ENCODE results near the gene RRAD. TPM values are rescaled to one million over a fixed set of nuclear protein-coding genes. Genes with fewer than 3 reads are reported as not detected.
A peak's percentile ranks its signal among the peaks of the same experiment; 100 is the strongest.
"Not testable (repeated sequence)": the region's sequence is repeated elsewhere in the genome, so short reads cannot be mapped to it uniquely, and the experiment has no call there.

Gene RRAD
- polyA plus RNA-seq, 2 donors, result 93.6 to 125 TPM

DNA sequence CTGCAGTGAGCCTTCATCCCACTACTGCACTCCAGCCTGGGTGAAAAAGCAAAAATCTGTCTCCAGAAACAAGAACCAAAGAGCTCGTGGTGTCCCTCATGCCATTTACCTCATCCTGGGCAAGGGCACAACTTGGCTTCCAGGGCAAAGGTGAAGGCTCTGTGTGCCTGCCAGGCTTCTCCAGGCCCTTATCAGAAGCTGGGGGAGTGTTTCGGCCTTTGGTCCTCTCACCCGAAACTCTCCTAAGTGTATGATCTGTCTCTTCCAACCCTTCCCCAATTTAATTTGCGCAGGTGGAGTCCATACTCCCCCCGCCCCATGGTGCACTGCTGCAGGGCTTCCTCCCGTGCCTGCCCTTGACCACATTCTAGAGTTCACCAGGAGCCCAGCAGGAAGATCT is 11.1 kb upstream of the RRAD start:
- Histone ChIP-seq H3K27ac (ENCODE audit: low read depth in 2 of 2, low read length in 1 of 2) (peak overlapping the region in 1 of 2 donors; percentile 72), H3K9me3 (ENCODE audit: control insufficient read depth in 2 of 2, insufficient read depth in 1 of 2, low read depth in 1 of 2, low read length in 1 of 2) (no peaks in the 10 kb centered on the region), H3K36me3 (ENCODE audit: control insufficient read depth in 2 of 2, insufficient read depth in 2 of 2, low read length in 1 of 2) (peaks cover 21 to 51% of the 10 kb centered on the region in 2 donors), H3K4me3 (ENCODE audit: low read depth in 1 of 2, low read length in 2 of 2) (peak overlapping the region; percentile 75), H3K4me1 (ENCODE audit: control insufficient read depth in 2 of 2, insufficient read depth in 2 of 2, low read length in 1 of 2) (peaks cover 7 to 15% of the 10 kb centered on the region in 2 donors), H3K27me3 (ENCODE audit: control insufficient read depth in 1 of 2, insufficient read depth in 2 of 2, low read length in 2 of 2) (no peaks in the 10 kb centered on the region)
- WGBS, 2 donors, result 70 to 75% methylated on average over 6 of the region's 6 CpGs

DNA sequence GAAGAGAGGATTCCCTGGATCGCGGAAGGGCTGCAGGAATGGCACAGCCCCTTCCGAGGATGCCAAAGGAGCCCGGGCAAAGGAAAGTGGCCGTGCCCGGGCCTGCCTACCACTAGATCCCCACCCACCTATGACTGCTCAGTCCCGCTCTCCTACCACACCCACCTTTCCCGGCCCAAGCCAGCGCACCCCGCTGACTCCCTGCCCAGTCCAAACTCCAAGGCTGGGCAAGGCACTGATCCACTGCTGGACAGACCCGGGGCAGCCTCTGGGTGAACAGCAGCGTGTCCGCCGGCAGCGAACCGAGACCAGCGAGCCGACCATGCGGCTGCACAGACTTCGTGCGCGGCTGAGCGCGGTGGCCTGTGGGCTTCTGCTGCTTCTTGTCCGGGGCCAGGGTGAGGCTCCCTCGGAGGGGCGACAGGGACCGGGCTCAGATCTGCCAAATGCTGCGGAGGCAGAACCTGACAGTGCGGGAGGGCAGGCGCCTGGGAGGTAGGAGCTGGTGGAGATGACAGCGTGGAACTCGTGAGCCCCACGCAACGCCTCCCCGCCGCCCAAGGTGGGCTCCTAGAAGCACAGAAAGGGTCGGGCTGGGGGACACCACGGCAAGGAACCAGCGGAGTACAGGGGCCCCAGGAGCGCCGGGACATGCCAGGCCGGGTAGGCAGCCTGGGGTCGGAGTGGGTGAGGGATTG is 10.1 kb upstream of the RRAD start, which contains the start of gene CES2:
TSS of gene CES2 (plus strand) at position 203 of the 698 bp plus-strand sequence. CDS start at position 323, 120 bp downstream.
- Histone ChIP-seq H3K27me3 (ENCODE audit: control insufficient read depth in 1 of 2, insufficient read depth in 2 of 2, low read length in 2 of 2) (no peaks in the 10 kb centered on the region), H3K4me1 (ENCODE audit: control insufficient read depth in 2 of 2, insufficient read depth in 2 of 2, low read length in 1 of 2) (peaks cover 7 to 15% of the 10 kb centered on the region in 2 donors), H3K4me3 (ENCODE audit: low read depth in 1 of 2, low read length in 2 of 2) (peak within 1 kb of the TSS; percentile 75), H3K27ac (ENCODE audit: low read depth in 2 of 2, low read length in 1 of 2) (peak within 1 kb of the TSS; percentile 96), H3K36me3 (ENCODE audit: control insufficient read depth in 2 of 2, insufficient read depth in 2 of 2, low read length in 1 of 2) (peaks cover 14 to 41% of the 10 kb centered on the region in 2 donors), H3K9me3 (ENCODE audit: control insufficient read depth in 2 of 2, insufficient read depth in 1 of 2, low read depth in 1 of 2, low read length in 1 of 2) (no peaks in the 10 kb centered on the region)
- 20% methylated on average over 41 to 44 of the region's 44 CpGs for WGBS, 2 donors

DNA sequence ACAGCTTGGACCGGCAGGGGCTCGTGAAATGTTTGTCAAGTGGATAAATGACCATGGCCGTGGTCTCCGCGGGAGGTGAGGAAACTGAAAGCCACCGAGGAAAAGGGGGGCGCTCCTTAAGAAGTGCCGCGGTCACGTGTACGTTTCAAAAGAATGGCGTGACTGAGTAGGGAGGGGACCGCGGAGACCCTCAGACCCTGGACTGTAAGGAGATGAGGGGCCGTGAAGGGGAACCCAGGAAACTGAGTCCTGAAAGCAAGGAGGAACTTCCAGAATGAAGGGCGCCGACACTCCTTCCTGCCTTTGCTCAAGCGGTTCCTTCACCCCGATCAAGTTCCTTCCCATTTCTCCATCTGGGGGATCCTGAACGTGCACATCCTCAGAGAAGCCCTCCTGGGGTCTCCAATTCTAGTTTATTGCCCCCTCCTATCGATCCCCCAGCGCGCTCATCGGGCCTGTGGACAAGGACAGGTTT is 9.5 kb upstream of the RRAD start:
- H3K27me3 ChIP-seq (ENCODE audit: control insufficient read depth in 1 of 2, insufficient read depth in 2 of 2, low read length in 2 of 2); H3K9me3 ChIP-seq (ENCODE audit: control insufficient read depth in 2 of 2, insufficient read depth in 1 of 2, low read depth in 1 of 2, low read length in 1 of 2): not testable (repeated sequence)
- Histone ChIP-seq H3K36me3 (ENCODE audit: control insufficient read depth in 2 of 2, insufficient read depth in 2 of 2, low read length in 1 of 2) (peaks cover 9 to 35% of the 10 kb centered on the region in 2 donors), H3K27ac (ENCODE audit: low read depth in 2 of 2, low read length in 1 of 2) (peak overlapping the region; percentile 96), H3K4me1 (ENCODE audit: control insufficient read depth in 2 of 2, insufficient read depth in 2 of 2, low read length in 1 of 2) (peaks cover 7 to 15% of the 10 kb centered on the region in 2 donors), H3K4me3 (ENCODE audit: low read depth in 1 of 2, low read length in 2 of 2) (peak overlapping the region; percentile 75)
- 0 to 2% methylated on average over 18 to 21 of the region's 24 CpGs for WGBS, 2 donors

GRCh38 chr16:66934138-66934838 is 9.0 kb upstream of the RRAD start, which contains the start of gene CIAO2B:
Gene CIAO2B, minus strand, starts transcription at chr16:66934402. Its CDS starts 38 bp downstream, at chr16:66934364.
- Histone ChIP-seq H3K27me3 (ENCODE audit: control insufficient read depth in 1 of 2, insufficient read depth in 2 of 2, low read length in 2 of 2) (no peaks in the 10 kb centered on the region), H3K4me3 (ENCODE audit: low read depth in 1 of 2, low read length in 2 of 2) (peak within 1 kb of the TSS; percentile 75), H3K9me3 (ENCODE audit: control insufficient read depth in 2 of 2, insufficient read depth in 1 of 2, low read depth in 1 of 2, low read length in 1 of 2) (no peaks in the 10 kb centered on the region), H3K36me3 (ENCODE audit: control insufficient read depth in 2 of 2, insufficient read depth in 2 of 2, low read length in 1 of 2) (peaks cover 9 to 29% of the 10 kb centered on the region in 2 donors), H3K27ac (ENCODE audit: low read depth in 2 of 2, low read length in 1 of 2) (peak within 1 kb of the TSS; percentile 96), H3K4me1 (ENCODE audit: control insufficient read depth in 2 of 2, insufficient read depth in 2 of 2, low read length in 1 of 2) (peaks cover 7 to 15% of the 10 kb centered on the region in 2 donors)
- 0% methylated on average over 73 to 76 of the region's 76 CpGs for WGBS, 2 donors

DNA sequence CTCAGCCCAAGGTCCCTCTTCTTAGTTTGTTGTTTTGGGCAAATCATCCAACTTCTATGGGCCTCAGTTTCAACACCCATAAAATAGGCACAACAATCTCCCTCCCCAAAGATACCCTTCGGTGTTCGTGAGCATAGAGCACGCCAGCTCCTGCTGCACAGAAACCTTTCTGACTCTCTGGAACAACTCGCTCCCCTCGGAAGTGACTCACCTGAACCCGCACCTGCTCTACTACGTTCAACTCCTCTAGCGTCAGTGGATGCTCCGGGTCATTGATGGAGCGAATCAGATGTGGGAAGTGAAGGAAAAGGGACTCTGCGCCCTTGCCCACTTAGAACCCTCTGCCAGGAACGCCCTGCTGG is 8.4 kb upstream of the RRAD start:
- peaks cover 7 to 15% of the 10 kb centered on the region in 2 donors for H3K4me1 ChIP-seq (ENCODE audit: control insufficient read depth in 2 of 2, insufficient read depth in 2 of 2, low read length in 1 of 2)
- no peaks in the 10 kb centered on the region for H3K27me3 ChIP-seq (ENCODE audit: control insufficient read depth in 1 of 2, insufficient read depth in 2 of 2, low read length in 2 of 2)
- H3K4me3 ChIP-seq (ENCODE audit: low read depth in 1 of 2, low read length in 2 of 2), result peak overlapping the region; percentile 75
- peaks cover 9 to 24% of the 10 kb centered on the region in 2 donors for H3K36me3 ChIP-seq (ENCODE audit: control insufficient read depth in 2 of 2, insufficient read depth in 2 of 2, low read length in 1 of 2)
- WGBS, 2 donors, result 0 to 2% methylated on average over 12 of the region's 12 CpGs
- H3K27ac ChIP-seq (ENCODE audit: low read depth in 2 of 2, low read length in 1 of 2), result peak overlapping the region; percentile 96
- H3K9me3 ChIP-seq (ENCODE audit: control insufficient read depth in 2 of 2, insufficient read depth in 1 of 2, low read depth in 1 of 2, low read length in 1 of 2), result no peaks in the 10 kb centered on the region

DNA sequence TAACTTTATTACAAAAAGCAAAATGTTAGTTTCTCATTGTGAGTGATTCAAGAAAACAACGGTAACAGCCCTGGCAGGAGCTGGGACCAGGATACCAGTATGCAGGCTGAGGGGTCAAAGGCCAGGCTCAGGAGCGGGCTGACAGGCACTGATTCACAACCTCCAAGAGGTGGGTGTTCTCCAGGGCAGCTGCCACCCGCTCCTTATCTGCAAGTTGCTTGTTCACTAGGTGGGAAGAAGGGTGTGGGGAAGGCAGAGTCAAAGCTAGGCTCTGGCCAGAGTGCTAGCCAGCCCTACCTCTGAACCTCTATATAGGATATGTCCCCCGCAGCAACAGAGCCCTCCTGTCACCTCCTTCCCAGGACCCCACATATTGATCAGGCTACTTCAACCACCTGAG is 6.7 kb upstream of the RRAD start:
- Histone ChIP-seq H3K36me3 (ENCODE audit: control insufficient read depth in 2 of 2, insufficient read depth in 2 of 2, low read length in 1 of 2) (peaks cover 0 to 12% of the 10 kb centered on the region in 2 donors), H3K4me3 (ENCODE audit: low read depth in 1 of 2, low read length in 2 of 2) (no peak overlapping the region), H3K27me3 (ENCODE audit: control insufficient read depth in 1 of 2, insufficient read depth in 2 of 2, low read length in 2 of 2) (no peaks in the 10 kb centered on the region), H3K4me1 (ENCODE audit: control insufficient read depth in 2 of 2, insufficient read depth in 2 of 2, low read length in 1 of 2) (peaks cover 11 to 13% of the 10 kb centered on the region in 2 donors), H3K27ac (ENCODE audit: low read depth in 2 of 2, low read length in 1 of 2) (no peak overlapping the region), H3K9me3 (ENCODE audit: control insufficient read depth in 2 of 2, insufficient read depth in 1 of 2, low read depth in 1 of 2, low read length in 1 of 2) (no peaks in the 10 kb centered on the region)
- 84 to 90% methylated on average over 4 of the region's 4 CpGs for WGBS, 2 donors

DNA sequence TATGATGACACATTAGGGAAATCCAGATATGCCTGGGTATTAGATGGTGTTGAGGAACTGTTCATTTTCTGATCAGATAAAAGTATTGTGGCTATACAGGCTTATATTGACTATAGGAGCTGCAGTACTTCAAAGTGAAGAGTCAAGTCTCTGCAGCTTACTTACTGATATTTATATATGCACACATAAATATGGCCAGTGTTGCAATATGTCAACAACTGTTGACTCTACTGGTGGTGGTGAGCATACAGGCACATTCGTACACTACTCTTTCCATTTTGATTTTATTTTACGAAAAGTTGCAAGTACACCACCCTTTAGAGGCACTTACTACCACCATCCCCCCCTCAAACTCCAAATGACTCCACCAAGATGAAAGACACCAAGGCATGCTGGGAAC is 6.3 kb upstream of the RRAD start:
- H3K4me1 ChIP-seq (ENCODE audit: control insufficient read depth in 2 of 2, insufficient read depth in 2 of 2, low read length in 1 of 2), result peaks cover 12 to 14% of the 10 kb centered on the region in 2 donors
- no peaks in the 10 kb centered on the region for H3K9me3 ChIP-seq (ENCODE audit: control insufficient read depth in 2 of 2, insufficient read depth in 1 of 2, low read depth in 1 of 2, low read length in 1 of 2)
- H3K4me3 ChIP-seq (ENCODE audit: low read depth in 1 of 2, low read length in 2 of 2), result no peak overlapping the region
- 85 to 89% methylated on average over 2 of the region's 2 CpGs for WGBS, 2 donors
- H3K27ac ChIP-seq (ENCODE audit: low read depth in 2 of 2, low read length in 1 of 2), result no peak overlapping the region
- H3K36me3 ChIP-seq (ENCODE audit: control insufficient read depth in 2 of 2, insufficient read depth in 2 of 2, low read length in 1 of 2), result peaks cover 0 to 12% of the 10 kb centered on the region in 2 donors
- no peaks in the 10 kb centered on the region for H3K27me3 ChIP-seq (ENCODE audit: control insufficient read depth in 1 of 2, insufficient read depth in 2 of 2, low read length in 2 of 2)

GRCh38 chr16:66930189-66930588 is 4.9 kb upstream of the RRAD start:
- 52 to 53% methylated on average over 4 of the region's 4 CpGs for WGBS, 2 donors
- H3K4me1 ChIP-seq (ENCODE audit: control insufficient read depth in 2 of 2, insufficient read depth in 2 of 2, low read length in 1 of 2), result peaks cover 8 to 14% of the 10 kb centered on the region in 2 donors
- H3K27ac ChIP-seq (ENCODE audit: low read depth in 2 of 2, low read length in 1 of 2), result peak overlapping the region; percentile 52 to 67

DNA sequence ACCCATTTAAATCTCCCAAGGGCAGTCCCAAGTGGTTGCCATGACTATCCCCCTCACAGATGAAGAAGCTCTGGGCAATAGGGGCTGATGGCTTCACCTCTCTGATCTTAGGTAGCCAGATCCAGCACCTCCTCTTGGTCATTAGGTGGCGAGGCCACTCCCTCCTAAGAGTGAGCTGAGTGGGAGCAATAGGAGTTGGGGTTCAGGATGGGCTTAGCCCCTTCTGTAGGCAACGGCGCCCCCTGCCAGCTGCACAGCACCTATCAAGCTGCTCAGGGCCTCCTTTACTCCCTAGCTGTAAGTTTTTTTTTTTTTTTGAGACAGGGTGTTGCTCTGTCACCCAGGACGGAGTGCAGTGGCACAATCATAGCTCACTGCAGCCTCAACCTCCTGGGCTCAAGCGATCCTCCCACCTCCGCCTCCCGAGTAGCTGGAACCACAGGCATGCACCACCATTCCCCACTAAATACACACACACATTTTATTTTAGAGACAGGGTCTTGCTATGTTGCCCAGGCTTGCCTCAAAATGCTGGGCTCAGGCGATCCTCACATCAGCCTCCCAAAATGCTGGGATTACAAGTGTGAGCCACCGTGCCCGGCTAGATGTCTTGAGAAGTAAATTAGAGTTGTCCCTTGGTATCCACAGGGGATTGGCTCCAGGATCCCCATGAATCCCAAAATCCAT is 3.5 kb upstream of the RRAD start:
- WGBS, 2 donors, result 73 to 79% methylated on average over 10 of the region's 10 CpGs
- H3K4me1 ChIP-seq (ENCODE audit: control insufficient read depth in 2 of 2, insufficient read depth in 2 of 2, low read length in 1 of 2), result peaks cover 7 to 22% of the 10 kb centered on the region in 2 donors

More at GRCh38 chr16:66930189-66930588, 4.9 kb upstream of the RRAD start:
- Histone ChIP-seq H3K9me3 (ENCODE audit: control insufficient read depth in 2 of 2, insufficient read depth in 1 of 2, low read depth in 1 of 2, low read length in 1 of 2) (no peaks in the 10 kb centered on the region), H3K4me3 (ENCODE audit: low read depth in 1 of 2, low read length in 2 of 2) (no peak overlapping the region), H3K36me3 (ENCODE audit: control insufficient read depth in 2 of 2, insufficient read depth in 2 of 2, low read length in 1 of 2) (peaks cover 0 to 8% of the 10 kb centered on the region in 2 donors), H3K27me3 (ENCODE audit: control insufficient read depth in 1 of 2, insufficient read depth in 2 of 2, low read length in 2 of 2) (no peaks in the 10 kb centered on the region)

More for the DNA sequence above, 3.5 kb upstream of the RRAD start:
- no peaks in the 10 kb centered on the region for H3K9me3 ChIP-seq (ENCODE audit: control insufficient read depth in 2 of 2, insufficient read depth in 1 of 2, low read depth in 1 of 2, low read length in 1 of 2)
- peaks cover 0 to 8% of the 10 kb centered on the region in 2 donors for H3K36me3 ChIP-seq (ENCODE audit: control insufficient read depth in 2 of 2, insufficient read depth in 2 of 2, low read length in 1 of 2)
- H3K27me3 ChIP-seq (ENCODE audit: control insufficient read depth in 1 of 2, insufficient read depth in 2 of 2, low read length in 2 of 2), result no peaks in the 10 kb centered on the region
- H3K4me3 ChIP-seq (ENCODE audit: low read depth in 1 of 2, low read length in 2 of 2), result no peak overlapping the region
- peak overlapping the region in 1 of 2 donors; percentile 79 for H3K27ac ChIP-seq (ENCODE audit: low read depth in 2 of 2, low read length in 1 of 2)
